ENCODE results near the gene TVP23A. TPM values are rescaled to one million over a fixed set of nuclear protein-coding genes. Genes with fewer than 3 reads are reported as not detected.

Gene TVP23A
- total RNA-seq = 31.9 TPM

DNA sequence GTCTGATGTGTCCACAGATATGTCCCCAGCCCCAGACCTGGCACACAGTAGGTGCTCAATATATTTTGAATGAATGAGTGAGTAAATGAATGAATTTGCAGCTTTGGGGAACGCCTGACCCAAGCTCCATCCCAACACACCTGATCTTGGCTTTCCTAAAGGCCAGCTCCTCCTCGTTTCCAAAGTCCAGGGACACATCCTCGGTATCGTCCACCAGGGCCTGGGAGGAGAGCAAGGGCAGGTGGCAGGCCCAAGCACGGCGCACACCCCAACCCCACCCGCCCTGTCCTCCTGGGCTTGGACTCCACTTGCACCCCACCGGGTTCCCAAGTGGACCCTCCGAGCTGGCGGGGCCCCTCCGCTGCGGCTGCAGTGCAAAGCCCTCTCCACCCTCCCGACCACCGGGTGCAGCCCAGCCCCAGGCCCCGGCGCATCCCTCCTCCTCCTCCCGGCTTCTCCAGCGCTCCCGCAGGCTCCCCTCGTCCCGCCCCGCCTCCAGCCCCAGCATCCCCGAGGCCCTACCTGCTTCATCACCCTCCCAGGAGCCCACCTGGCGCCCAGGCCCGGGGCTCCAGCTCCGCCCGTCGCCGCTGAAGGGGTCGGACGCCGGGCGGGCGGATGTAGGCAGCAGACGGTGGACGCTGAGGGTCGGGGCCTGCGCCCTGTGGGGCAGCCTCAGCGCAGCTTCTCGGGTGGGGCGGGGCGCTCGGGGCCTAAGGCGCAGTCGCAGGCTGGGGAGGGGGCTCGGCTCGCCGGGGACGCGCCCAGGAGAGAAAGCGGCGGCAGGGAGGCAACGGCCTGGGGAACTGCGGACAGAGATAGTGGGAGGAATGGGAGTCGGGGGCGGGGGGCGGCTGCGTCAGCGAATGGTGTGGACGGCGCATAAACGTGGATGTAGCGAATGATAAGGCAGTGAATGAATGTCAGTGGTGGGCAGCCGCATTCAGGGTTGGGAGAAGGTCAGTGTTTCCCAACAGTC, at the start of gene TVP23A:
TSS of gene TVP23A (minus strand) at position 832 of the 979 bp plus-strand sequence. CDS start at position 531, 301 bp downstream.

GRCh38 chr16:10743610-10744369, 74.8 kb downstream of the TVP23A start, which contains the start of gene NUBP1:
NUBP1 (plus strand) TSS chr16:10743842; CDS start chr16:10743864, 22 bp downstream.

Small RNAs within 50 kb of the gene (small RNA-seq; reads per million reads assigned to genes)
- gene MTND4LP24 (ENCODE audit: low replicate concordance) (not detected), gene MTND6P33 (ENCODE audit: low replicate concordance) (not detected)

Other genes starting within 250 kb of the TVP23A start
- 3.1 TPM for gene EMP2, start 238.2 kb downstream of the TVP23A start, total RNA-seq
- gene TEKT5, start 123.9 kb downstream of the TVP23A start, total RNA-seq = 2.8 TPM
- gene NUBP1, start 75.0 kb downstream of the TVP23A start, total RNA-seq = 12.2 TPM
- 0.31 TPM for gene CIITA, start 58.4 kb upstream of the TVP23A start, total RNA-seq
- gene DEXI, start 123.7 kb upstream of the TVP23A start, total RNA-seq = 11.3 TPM
- 38.5 TPM for gene CLEC16A, start 125.8 kb upstream of the TVP23A start, total RNA-seq